Common myeloid progenitor, CD34-positive (primary cell): ENCODE data around the gene ARHGAP10.
A peak's percentile ranks its signal among the peaks of the same experiment; 100 is the strongest.
"Not testable (repeated sequence)": the region's sequence is repeated elsewhere in the genome, so short reads cannot be mapped to it uniquely, and the experiment has no call there.

Experiments
- CTCF ChIA-PET: fragments of 350-600 bp; sonication (Branson Sonifier 250); formaldehyde crosslinking; loops from one replicate; lab custom pipeline; 2021; ENCODE audit warnings: antibody characterized with exemption; lab: Charles Lee
- POLR2A ChIA-PET: fragments of 350-600 bp; sonication (Branson Sonifier 250); formaldehyde crosslinking; loops from one replicate; lab custom pipeline; 2021; ENCODE audit warnings: antibody characterized with exemption; lab: Charles Lee
- DNase-seq, 3 donors: peaks; one replicate each; pipeline versions ENCODE4 v3.0.0 to v3.0.0-alpha.2; 2013
- H3K27ac ChIP-seq, 2 experiments: 1 replicate in 1 of 2; 2 replicates in 1 of 2; pipeline ENCODE4 v1.7.0; 2013; ENCODE audit warnings: inconsistent platforms in 2 of 2, low read length in 2 of 2, mild to moderate bottlenecking in 2 of 2, low read depth in 1 of 2, moderate library complexity in 1 of 2; ENCODE audit not compliant: severe bottlenecking in 2 of 2, insufficient read depth in 1 of 2, poor library complexity in 1 of 2
- H3K27me3 ChIP-seq, 5 experiments: replicated peaks in 2 of 5; 1 replicate in 3 of 5; 2 replicates in 2 of 5; pipeline versions ENCODE4 v1.6.1 to v1.7.0; 2013; ENCODE audit warnings: low read length in 4 of 5, mild to moderate bottlenecking in 2 of 5, moderate library complexity in 2 of 5, inconsistent platforms in 1 of 5; ENCODE audit not compliant: insufficient read depth in 5 of 5, control insufficient read depth in 4 of 5
- H3K36me3 ChIP-seq, 4 experiments: 1 replicate in 2 of 4; 2 replicates in 2 of 4; pipeline versions ENCODE4 v1.6.1 to v1.7.0; 2013; ENCODE audit warnings: low read length in 3 of 4, control low read depth in 1 of 4, mild to moderate bottlenecking in 1 of 4; ENCODE audit not compliant: control insufficient read depth in 4 of 4, insufficient read depth in 4 of 4
- H3K4me1 ChIP-seq, 4 experiments: 1 replicate in 3 of 4; 2 replicates in 1 of 4; pipeline versions ENCODE4 v1.6.1 to v1.7.1; 2013; ENCODE audit warnings: low read length in 3 of 4, mild to moderate bottlenecking in 3 of 4, control low read depth in 1 of 4, inconsistent platforms in 1 of 4, moderate library complexity in 1 of 4; ENCODE audit not compliant: control insufficient read depth in 4 of 4, insufficient read depth in 4 of 4; ENCODE audit errors: control extremely low read depth in 1 of 4
- H3K4me3 ChIP-seq, 7 experiments: 1 replicate in 4 of 7; 2 replicates in 3 of 7; pipeline versions ENCODE4 v1.5.1 to v1.7.0; 2013; ENCODE audit warnings: mild to moderate bottlenecking in 7 of 7, low read length in 6 of 7, moderate library complexity in 6 of 7, inconsistent platforms in 2 of 7, low read depth in 2 of 7, control low read depth in 1 of 7; ENCODE audit not compliant: insufficient read depth in 4 of 7, control insufficient read depth in 1 of 7; ENCODE audit errors: extremely low read depth in 1 of 7
- H3K9me3 ChIP-seq, 5 experiments: 1 replicate in 4 of 5; 2 replicates in 1 of 5; pipeline versions ENCODE4 v1.6.1 to v1.7.1; 2013; ENCODE audit warnings: low read length in 4 of 5, mild to moderate bottlenecking in 2 of 5, inconsistent platforms in 1 of 5, low read depth in 1 of 5, moderate library complexity in 1 of 5; ENCODE audit not compliant: control insufficient read depth in 4 of 5, insufficient read depth in 2 of 5; ENCODE audit errors: control extremely low read depth in 1 of 5
- WGBS: methylation state at CpG from one replicate; pipeline ENCODE4 v1.1.5; 2013; ENCODE audit not compliant: insufficient coverage; 5-methylcytosine and 5-hydroxymethylcytosine counted together

Gene ARHGAP10

DNA sequence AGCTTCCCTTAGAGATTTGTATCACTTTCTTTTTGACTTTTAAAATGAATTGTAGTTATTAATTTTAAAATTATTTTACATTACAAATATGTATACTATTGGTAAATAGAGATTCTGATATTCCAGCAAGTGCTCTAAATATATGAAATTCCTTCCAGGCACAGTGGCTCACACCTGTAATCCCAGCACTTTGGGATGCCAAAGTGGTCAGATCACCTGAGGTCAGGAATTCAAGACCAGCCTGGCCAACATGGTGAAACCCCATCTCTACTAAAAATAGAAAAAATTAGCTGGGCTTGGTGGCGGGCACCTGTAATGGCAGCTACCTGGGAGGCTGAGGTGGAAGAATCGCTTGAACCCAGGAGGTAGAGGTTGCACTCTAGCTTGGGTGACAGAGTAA is 180.2 kb downstream of the ARHGAP10 start:
- POLR2A ChIA-PET, DNase-seq, H3K4me3 ChIP-seq, H3K27me3 ChIP-seq, H3K27ac ChIP-seq, H3K9me3 ChIP-seq, H3K4me1 ChIP-seq, H3K36me3 ChIP-seq: not testable (repeated sequence)
- CTCF ChIA-PET = interaction anchor here (0.6 kb wide), 1 partner anchor 1546 kb away, joined by 3 read pairs; no protein-coding TSS in a partner anchor
- WGBS = no CpG with 5 or more reads among the region's 2 CpGs

DNA sequence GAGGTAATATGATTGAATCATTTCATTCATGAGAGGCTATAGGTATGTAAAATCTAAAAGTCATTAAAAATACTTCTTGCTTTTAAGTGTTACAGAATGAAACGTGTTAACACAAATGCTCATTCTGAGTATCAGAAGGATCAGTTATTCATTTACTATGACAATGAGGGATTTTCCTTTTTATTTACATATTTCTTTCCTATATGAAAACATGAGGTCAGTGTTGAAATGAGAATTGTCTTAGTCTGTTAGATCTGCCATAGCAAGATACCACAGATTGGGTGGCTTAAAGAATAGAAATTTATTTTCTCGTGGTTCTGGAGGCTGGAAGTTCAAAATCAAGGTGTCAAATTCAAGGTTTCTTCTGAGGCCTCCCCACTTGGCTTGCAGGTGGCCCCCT is 181.2 kb downstream of the ARHGAP10 start:
- Histone ChIP-seq H3K4me1 (no peaks in the 10 kb centered on the region), H3K9me3 (no peaks in the 10 kb centered on the region), H3K27me3 (no peaks in the 10 kb centered on the region), H3K36me3 (no peaks in the 10 kb centered on the region), H3K4me3 (no peak overlapping the region), H3K27ac (no peak overlapping the region)
- ChIA-PET CTCF (no interaction called here), POLR2A (no interaction called here)
- DNase-seq = no peak
- WGBS = 100% methylated on average over 1 of the region's 2 CpGs

DNA sequence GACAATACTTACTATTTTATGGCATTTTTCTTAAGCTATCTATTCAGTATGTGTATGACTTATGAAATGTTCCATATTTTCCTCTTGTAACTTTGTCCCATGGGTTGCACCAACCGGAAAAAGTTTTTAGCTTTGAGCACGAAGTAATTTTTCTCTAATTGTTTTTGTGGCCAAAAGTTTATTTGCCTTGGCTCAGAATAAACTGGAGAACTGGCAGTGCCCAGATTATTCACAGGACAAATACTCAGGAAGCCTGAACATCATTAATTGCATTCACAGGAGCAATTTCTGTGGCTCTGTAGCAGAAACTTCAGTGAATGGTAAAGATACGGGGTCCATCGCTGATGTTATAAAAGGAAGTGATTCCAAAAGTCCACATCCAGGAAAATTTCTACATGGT is 184.5 kb downstream of the ARHGAP10 start:
- POLR2A ChIA-PET = no interaction called here
- Histone ChIP-seq H3K27ac (no peak overlapping the region), H3K27me3 (no peaks in the 10 kb centered on the region), H3K4me1 (no peaks in the 10 kb centered on the region), H3K9me3 (no peaks in the 10 kb centered on the region), H3K36me3 (no peaks in the 10 kb centered on the region), H3K4me3 (no peak overlapping the region)
- no peak for DNase-seq
- WGBS = 97% methylated on average over 4 of the region's 4 CpGs
- CTCF ChIA-PET = no interaction called here

DNA sequence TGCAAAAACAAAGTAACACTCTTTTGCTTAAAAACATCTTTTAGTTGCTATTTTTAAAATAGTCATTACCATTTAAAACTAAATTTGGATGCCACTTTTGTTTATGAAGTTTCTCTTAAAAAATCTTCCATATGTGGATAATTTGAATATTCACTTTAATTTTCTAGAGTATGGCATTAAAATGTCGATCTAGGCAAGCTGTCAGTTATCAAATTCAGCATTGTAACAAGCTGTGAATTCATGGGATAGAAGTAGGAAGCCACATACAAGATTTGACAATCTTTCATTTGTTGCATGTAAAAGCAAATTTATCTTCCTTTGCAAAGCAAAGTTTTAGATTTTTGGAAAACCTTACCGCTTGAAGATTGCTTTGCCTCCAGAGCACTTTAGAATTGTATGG is 191.5 kb downstream of the ARHGAP10 start:
- WGBS = 88% methylated on average over 1 of the region's 2 CpGs
- POLR2A ChIA-PET = no interaction called here
- peaks cover 0 to 2% (median 0%) of the 10 kb centered on the region in 4 experiments for H3K36me3 ChIP-seq

DNA sequence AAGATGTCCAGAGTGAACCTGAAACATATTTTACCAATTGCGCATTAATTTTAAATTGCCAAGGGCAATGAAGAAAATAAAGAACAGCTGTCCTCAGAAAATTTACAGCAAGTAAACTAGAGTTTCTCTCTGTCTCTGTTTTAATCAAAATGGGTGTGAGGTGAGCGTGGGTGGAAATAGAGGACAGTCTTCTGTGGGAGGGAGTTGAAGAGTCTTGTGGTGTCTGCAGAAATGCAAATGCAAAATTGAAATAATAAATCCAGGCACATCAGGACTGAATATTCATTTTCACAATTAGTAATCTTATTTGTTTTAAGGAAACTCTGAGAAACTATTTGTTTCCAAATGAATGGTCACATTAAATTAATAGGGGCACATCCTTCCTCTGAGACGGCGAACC is 192.0 kb downstream of the ARHGAP10 start:
- H3K27me3 ChIP-seq = no peaks in the 10 kb centered on the region
- POLR2A ChIA-PET = no interaction called here
- peaks cover 0 to 2% (median 0%) of the 10 kb centered on the region in 4 experiments for H3K36me3 ChIP-seq
- no peak overlapping the region for H3K27ac ChIP-seq
- DNase-seq = no peak
- no peak overlapping the region for H3K4me3 ChIP-seq
- CTCF ChIA-PET = no interaction called here
- no peaks in the 10 kb centered on the region for H3K9me3 ChIP-seq
- H3K4me1 ChIP-seq = no peaks in the 10 kb centered on the region
- WGBS = no CpG with 5 or more reads among the region's 4 CpGs

More for the DNA sequence above, 191.5 kb downstream of the ARHGAP10 start:
- no peak overlapping the region for H3K27ac ChIP-seq
- H3K9me3 ChIP-seq = no peaks in the 10 kb centered on the region
- H3K4me1 ChIP-seq = no peaks in the 10 kb centered on the region
- H3K4me3 ChIP-seq = no peak overlapping the region
- H3K27me3 ChIP-seq = no peaks in the 10 kb centered on the region
- CTCF ChIA-PET = no interaction called here
- DNase-seq = no peak

DNA sequence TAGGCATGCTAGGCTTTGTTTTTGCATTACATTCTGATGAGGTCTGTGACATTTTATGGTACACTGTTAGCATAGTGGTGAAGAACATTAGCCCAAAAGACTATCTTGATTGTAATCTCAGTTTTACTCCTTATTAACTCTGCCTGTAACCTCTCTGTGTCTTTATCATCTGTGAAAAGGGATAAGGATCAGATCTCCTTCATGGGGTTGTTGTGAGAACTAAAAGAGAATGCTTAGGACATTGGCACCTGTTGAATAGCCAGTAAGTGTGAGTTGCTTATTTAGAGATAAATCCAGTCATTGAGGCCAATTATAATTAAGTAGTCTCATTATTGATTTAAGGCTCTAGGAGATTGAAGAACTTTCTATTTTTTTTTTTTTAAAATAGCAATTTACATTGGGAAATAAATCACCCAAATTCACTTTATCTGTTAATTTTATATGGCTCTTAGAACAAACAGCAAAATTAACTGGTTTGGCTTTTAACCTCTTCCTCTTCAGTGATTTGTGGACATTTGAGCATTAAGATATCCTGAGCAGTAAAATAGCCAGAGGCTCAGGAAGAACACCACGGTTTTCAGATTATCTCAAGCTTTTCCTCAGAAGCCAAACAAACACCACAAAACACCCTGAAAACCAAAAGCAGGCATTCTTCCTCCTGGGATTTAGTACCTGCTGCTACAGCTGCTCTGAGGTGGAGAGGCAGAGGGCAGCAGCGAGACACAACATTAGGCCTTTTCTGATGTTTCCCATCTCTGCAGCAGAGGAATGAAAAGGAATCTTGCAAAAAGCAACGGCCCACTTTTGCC is 192.9 kb downstream of the ARHGAP10 start:
- ChIA-PET POLR2A (no interaction called here), CTCF (interaction anchor here (0.8 to 0.9 kb wide), 2 partner anchors 10 to 132 kb away, joined by 3 to 4 read pairs; no protein-coding TSS in a partner anchor)
- no peaks in the 10 kb centered on the region for H3K27me3 ChIP-seq
- DNase-seq = peak; percentile 13 to 37 (median 32)
- WGBS = 27% methylated on average over 2 of the region's 3 CpGs
- no peak overlapping the region for H3K27ac ChIP-seq
- H3K9me3 ChIP-seq = no peaks in the 10 kb centered on the region
- H3K4me3 ChIP-seq = no peak overlapping the region
- H3K36me3 ChIP-seq = peaks cover 0 to 2% (median 0%) of the 10 kb centered on the region in 4 experiments
- H3K4me1 ChIP-seq = no peaks in the 10 kb centered on the region

DNA sequence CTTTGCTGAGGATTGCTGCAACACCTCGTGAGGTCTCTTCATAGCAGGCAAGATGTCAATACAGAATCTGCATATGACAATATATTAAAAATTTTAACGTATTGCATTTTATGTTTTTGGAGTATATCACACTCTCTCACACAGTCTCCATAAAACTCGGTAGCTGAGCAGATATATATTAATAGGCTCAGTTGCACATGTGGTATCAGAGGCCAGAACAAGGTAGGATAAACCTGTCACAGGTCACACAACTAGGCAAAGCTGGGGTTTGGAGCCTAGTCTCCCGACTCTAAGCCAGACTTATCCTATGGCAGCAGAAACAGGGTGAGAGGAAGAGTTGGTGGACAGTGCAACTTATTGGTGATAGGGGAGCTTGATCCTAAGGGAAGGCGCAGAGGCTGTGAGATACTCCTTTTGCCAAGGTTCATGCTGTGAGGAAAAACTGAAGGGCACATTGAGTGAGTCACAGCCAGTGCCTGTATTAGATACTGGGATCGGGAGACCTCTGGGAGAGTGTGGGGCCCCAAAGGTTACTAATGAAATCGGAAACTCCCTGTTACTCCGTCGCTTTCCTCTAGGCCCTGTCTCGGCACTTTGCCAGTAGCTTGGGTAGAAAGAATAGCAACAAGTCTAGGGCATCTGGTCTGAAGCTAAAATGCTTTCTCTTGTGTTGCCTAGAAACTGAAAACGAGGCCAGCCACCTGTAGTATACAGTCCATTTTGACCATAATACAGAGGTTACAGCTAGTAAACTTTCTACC is 195.7 kb downstream of the ARHGAP10 start:
- WGBS = 96% methylated on average over 8 of the region's 11 CpGs
- Histone ChIP-seq H3K27me3 (no peaks in the 10 kb centered on the region), H3K4me1 (no peaks in the 10 kb centered on the region), H3K9me3 (no peaks in the 10 kb centered on the region), H3K4me3 (no peak overlapping the region), H3K27ac (no peak overlapping the region), H3K36me3 (no peaks in the 10 kb centered on the region)
- ChIA-PET POLR2A (no interaction called here), CTCF (interaction anchor here (0.7 kb wide), 1 partner anchor 12 kb away, joined by 3 read pairs; no protein-coding TSS in a partner anchor)
- DNase-seq = no peak
